Left colon (tissue), 2 donors: ENCODE data around the gene NOVA1. TPM values are rescaled to one million over a fixed set of nuclear protein-coding genes. Genes with fewer than 3 reads are reported as not detected.
A peak's percentile ranks its signal among the peaks of the same experiment; 100 is the strongest.

ENCODE experiments used
- ATAC-seq: fragments of 200-7000 bp; cut with Tn5 transposase; one replicate; pipeline ENCODE4 v1.9.1; 2020; ENCODE audit warnings: mild to moderate bottlenecking, moderate library complexity
- DNase-seq, 2 donors: peaks; one replicate each; pipeline ENCODE4 v3.0.0-alpha.2; 2020
- intact Hi-C, 2 donors: fragments of 100-400 bp; cut with DNase I in 1 of 2; cut with micrococcal nuclease in 1 of 2; formaldehyde crosslinking; loops; one replicate each; pipeline versions ENCODE4 v1.11.2 to v1.14.0; 2022; cut with DNase I, micrococcal nuclease
- total RNA-seq, 2 donors: library from RNA; stranded (reverse); fragmentation: NEBNext Ultra II Directional; extraction: Animal tissue kit (Norgen Biotek cat#: 25700); gene quantifications; one replicate each; pipeline ENCODE4 v1.2.1, GENCODE V29; 2021
- donor health status: DM: no; HTN: no; CAD: no.
- donor health status: DM: yes; HTN: yes; CAD: no.

Gene NOVA1
- total RNA-seq, 2 donors from 2014 or later = 1.4 to 5.9 TPM

GRCh38 chr14:26484562-26484961, 113.3 kb downstream of the NOVA1 start:
- DNase-seq = no peak
- intact Hi-C loops = no loop called here
- no peak for ATAC-seq

- no peak for DNase-seq
- intact Hi-C loops = no loop called here
- no peak for ATAC-seq
Observed at GRCh38 chr14:26478967-26479366, 118.9 kb downstream of the NOVA1 start.

GRCh38 chr14:26466862-26467261, 131.0 kb downstream of the NOVA1 start:
- intact Hi-C loops = no loop called here
- ATAC-seq (no peak), DNase-seq (no peak)

- intact Hi-C loops = no loop called here
- DNase-seq (no peak), ATAC-seq (no peak)
Observed at GRCh38 chr14:26463136-26463535, 134.7 kb downstream of the NOVA1 start.

GRCh38 chr14:26454105-26454504, 143.7 kb downstream of the NOVA1 start:
- intact Hi-C loops = no loop called here
- ATAC-seq (no peak), DNase-seq (no peak)

- no peak for ATAC-seq
- DNase-seq = no peak
- intact Hi-C loops = no loop called here
Observed at GRCh38 chr14:26448181-26448855, 149.5 kb downstream of the NOVA1 start.

- DNase-seq (no peak), ATAC-seq (no peak)
- intact Hi-C loops = no loop called here
Observed at GRCh38 chr14:26444822-26445221, 153.0 kb downstream of the NOVA1 start.

GRCh38 chr14:26443654-26444053, 154.2 kb downstream of the NOVA1 start:
- no peak for ATAC-seq
- intact Hi-C loops = no loop called here
- no peak for DNase-seq

- DNase-seq = no peak
- intact Hi-C loops = no loop called here
- no peak for ATAC-seq
Observed at GRCh38 chr14:26429205-26429604, 168.6 kb downstream of the NOVA1 start.

GRCh38 chr14:26427097-26427496, 170.7 kb downstream of the NOVA1 start:
- intact Hi-C loops = no loop called here
- no peak for DNase-seq
- ATAC-seq = no peak

GRCh38 chr14:26424537-26424936, 173.3 kb downstream of the NOVA1 start:
- intact Hi-C loops = no loop called here
- no peak for ATAC-seq
- no peak for DNase-seq

- ATAC-seq (peak; percentile 44), DNase-seq (peak; percentile 29 to 61)
- intact Hi-C loops = no loop called here
Observed at GRCh38 chr14:26415618-26416123, 182.2 kb downstream of the NOVA1 start.

- intact Hi-C loops = no loop called here
- DNase-seq (no peak), ATAC-seq (peak; percentile 75)
Observed at GRCh38 chr14:26414926-26415325, 182.9 kb downstream of the NOVA1 start.

GRCh38 chr14:26414103-26414502, 183.7 kb downstream of the NOVA1 start:
- intact Hi-C loops = no loop called here

GRCh38 chr14:26412421-26412820, 185.4 kb downstream of the NOVA1 start:
- intact Hi-C loops = no loop called here
- DNase-seq = no peak
- ATAC-seq = no peak

More at GRCh38 chr14:26414103-26414502, 183.7 kb downstream of the NOVA1 start:
- DNase-seq = no peak
- peak; percentile 82 for ATAC-seq

GRCh38 chr14:26410189-26410685, 187.6 kb downstream of the NOVA1 start:
- no peak for ATAC-seq
- intact Hi-C loops = no loop called here
- no peak for DNase-seq

GRCh38 chr14:26404927-26405326, 192.9 kb downstream of the NOVA1 start:
- DNase-seq (no peak), ATAC-seq (no peak)
- intact Hi-C loops = no loop called here

GRCh38 chr14:26403760-26404159, 194.1 kb downstream of the NOVA1 start:
- ATAC-seq (no peak), DNase-seq (no peak)
- intact Hi-C loops = no loop called here

- intact Hi-C loops = no loop called here
- ATAC-seq (no peak), DNase-seq (no peak)
Observed at GRCh38 chr14:26402126-26402525, 195.7 kb downstream of the NOVA1 start.

GRCh38 chr14:26401179-26401968, 196.5 kb downstream of the NOVA1 start:
- intact Hi-C loops = no loop called here
- DNase-seq = no peak
- ATAC-seq = peak; percentile 46
